ENCODE measurements around the gene GPR15LG. TPM values are rescaled to one million over a fixed set of nuclear protein-coding genes. Genes with fewer than 3 reads are reported as not detected.

Gene GPR15LG
- total RNA-seq, 4 donors from 2014 or later = not detected

DNA sequence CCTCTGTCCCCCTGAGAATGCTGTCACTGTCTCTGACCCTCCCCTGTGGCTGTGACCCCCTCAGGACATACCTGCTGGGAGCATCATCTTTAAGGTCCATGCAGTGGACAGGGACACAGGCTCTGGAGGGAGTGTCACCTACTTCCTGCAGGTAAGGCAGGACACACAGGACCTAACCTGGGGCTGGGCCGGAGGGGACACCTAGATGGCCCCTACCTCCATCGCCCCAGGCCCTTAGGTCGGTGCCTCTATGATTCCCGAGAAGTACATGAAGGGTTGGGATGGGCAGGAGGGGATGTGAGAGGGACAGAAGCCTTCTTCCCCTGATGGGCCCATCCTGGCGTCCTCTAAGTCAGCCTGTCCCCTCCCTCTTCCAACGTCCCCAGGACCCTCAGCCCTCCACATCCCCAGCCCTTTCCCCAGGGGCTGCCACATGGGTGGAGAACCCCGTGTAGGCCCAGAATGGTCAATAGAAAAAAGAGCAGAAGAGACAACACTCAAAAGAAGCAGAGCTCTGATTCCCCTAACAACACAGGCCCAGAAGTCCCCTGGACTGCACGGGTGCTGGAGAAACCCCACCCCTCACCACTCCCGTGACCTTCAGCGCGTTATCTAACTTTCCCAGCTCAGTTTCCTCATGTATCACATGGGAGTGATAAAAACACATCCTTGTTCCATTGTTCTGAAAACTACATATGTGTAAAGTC is 27.1 kb downstream of the GPR15LG start:
- no peak for DNase-seq (ENCODE audit: extremely low spot score)

DNA sequence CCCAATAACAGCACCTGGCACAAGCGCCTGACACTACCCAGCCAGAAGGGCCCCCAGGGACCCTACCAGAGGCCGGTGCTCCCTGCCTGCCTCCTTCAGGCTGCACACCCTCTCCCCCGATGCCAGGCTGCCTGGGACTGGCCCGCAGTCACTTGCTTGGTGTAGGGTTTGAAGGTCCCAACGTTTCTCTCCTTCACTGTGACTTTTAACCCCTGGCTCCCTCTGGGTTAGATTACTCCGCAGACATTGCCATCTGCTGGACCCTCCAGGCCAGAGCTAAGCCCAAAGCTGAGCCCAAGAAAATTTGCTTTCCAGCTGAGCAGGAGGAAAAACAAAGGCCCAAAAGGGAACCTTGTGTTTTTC is 27.6 kb downstream of the GPR15LG start:
- Histone ChIP-seq H3K36me3 (no peaks in the 10 kb centered on the region), H3K27me3 (peaks cover 0 to 53% (median 2%) of the 10 kb centered on the region in 4 donors), H3K27ac (replicated peaks in 1 of 4) (no peak overlapping the region), H3K4me1 (no peaks in the 10 kb centered on the region), H3K9me3 (no peaks in the 10 kb centered on the region), H3K4me3 (no peak overlapping the region)
- WGBS = 81% methylated on average over 4 of the region's 6 CpGs
- intact Hi-C loops (cut with DNase I) = no loop called here
- no peak for DNase-seq (ENCODE audit: extremely low spot score)
- no peak for TF ChIP-seq POLR2AphosphoS5 (IDR thresholded peaks at IDR 0.05)
- TF ChIP-seq, protein P1, sequence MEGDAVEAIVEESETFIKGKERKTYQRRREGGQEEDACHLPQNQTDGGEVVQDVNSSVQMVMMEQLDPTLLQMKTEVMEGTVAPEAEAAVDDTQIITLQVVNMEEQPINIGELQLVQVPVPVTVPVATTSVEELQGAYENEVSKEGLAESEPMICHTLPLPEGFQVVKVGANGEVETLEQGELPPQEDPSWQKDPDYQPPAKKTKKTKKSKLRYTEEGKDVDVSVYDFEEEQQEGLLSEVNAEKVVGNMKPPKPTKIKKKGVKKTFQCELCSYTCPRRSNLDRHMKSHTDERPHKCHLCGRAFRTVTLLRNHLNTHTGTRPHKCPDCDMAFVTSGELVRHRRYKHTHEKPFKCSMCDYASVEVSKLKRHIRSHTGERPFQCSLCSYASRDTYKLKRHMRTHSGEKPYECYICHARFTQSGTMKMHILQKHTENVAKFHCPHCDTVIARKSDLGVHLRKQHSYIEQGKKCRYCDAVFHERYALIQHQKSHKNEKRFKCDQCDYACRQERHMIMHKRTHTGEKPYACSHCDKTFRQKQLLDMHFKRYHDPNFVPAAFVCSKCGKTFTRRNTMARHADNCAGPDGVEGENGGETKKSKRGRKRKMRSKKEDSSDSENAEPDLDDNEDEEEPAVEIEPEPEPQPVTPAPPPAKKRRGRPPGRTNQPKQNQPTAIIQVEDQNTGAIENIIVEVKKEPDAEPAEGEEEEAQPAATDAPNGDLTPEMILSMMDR (IDR thresholded peaks at IDR 0.05) = no peak
- TF ChIP-seq POLR2A (IDR thresholded peaks at IDR 0.05; ENCODE audit: low read depth) = no peak
- no peak for TF ChIP-seq EP300 (IDR thresholded peaks at IDR 0.05)

More for the DNA sequence above, 27.1 kb downstream of the GPR15LG start:
- H3K27me3 ChIP-seq = peaks cover 0 to 53% (median 7%) of the 10 kb centered on the region in 4 donors
- H3K9me3 ChIP-seq = no peaks in the 10 kb centered on the region
- H3K4me3 ChIP-seq = no peak overlapping the region
- 80% methylated on average over 10 of the region's 11 CpGs for WGBS
- H3K4me1 ChIP-seq = no peaks in the 10 kb centered on the region
- intact Hi-C loops (cut with DNase I) = no loop called here
- H3K36me3 ChIP-seq = no peaks in the 10 kb centered on the region
- H3K27ac ChIP-seq (replicated peaks in 1 of 4) = no peak overlapping the region
- TF ChIP-seq, protein P1 (IDR thresholded peaks at IDR 0.05) = no peak
- no peak for TF ChIP-seq POLR2A (IDR thresholded peaks at IDR 0.05; ENCODE audit: low read depth)
- TF ChIP-seq EP300 (IDR thresholded peaks at IDR 0.05) = no peak
- TF ChIP-seq POLR2AphosphoS5 (IDR thresholded peaks at IDR 0.05) = no peak

DNA sequence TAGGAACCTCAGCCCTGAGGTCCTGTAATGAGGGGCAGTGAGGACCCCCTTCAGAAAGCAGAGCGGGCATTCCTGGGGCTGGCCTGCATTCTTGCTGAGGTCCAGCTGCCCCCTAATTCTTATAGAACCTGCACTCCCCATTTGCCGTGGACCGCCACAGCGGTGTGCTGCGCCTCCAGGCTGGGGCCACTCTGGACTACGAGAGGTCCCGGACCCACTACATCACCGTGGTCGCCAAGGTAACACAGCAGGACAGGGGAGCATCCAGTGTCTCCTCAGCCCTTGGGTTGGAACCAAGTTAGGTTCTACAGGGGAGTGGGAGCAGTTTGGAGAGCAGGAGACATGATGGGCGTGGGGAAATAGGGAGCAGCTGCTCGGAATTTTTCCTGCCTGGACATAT is 28.1 kb downstream of the GPR15LG start:
- H3K4me1 ChIP-seq = no peaks in the 10 kb centered on the region
- H3K36me3 ChIP-seq = no peaks in the 10 kb centered on the region
- H3K9me3 ChIP-seq = no peaks in the 10 kb centered on the region
- TF ChIP-seq POLR2AphosphoS5 (IDR thresholded peaks at IDR 0.05) = no peak
- TF ChIP-seq EP300 (IDR thresholded peaks at IDR 0.05) = no peak
- TF ChIP-seq POLR2A (IDR thresholded peaks at IDR 0.05; ENCODE audit: low read depth) = no peak
- TF ChIP-seq, protein P1 (IDR thresholded peaks at IDR 0.05) = no peak
- H3K27me3 ChIP-seq = peaks cover 0 to 53% (median 0%) of the 10 kb centered on the region in 4 donors
- intact Hi-C loops (cut with DNase I) = no loop called here
- 86% methylated on average over 1 of the region's 11 CpGs for WGBS
- no peak overlapping the region for H3K4me3 ChIP-seq
- H3K27ac ChIP-seq (replicated peaks in 1 of 4) = no peak overlapping the region
- DNase-seq (ENCODE audit: extremely low spot score) = no peak

DNA sequence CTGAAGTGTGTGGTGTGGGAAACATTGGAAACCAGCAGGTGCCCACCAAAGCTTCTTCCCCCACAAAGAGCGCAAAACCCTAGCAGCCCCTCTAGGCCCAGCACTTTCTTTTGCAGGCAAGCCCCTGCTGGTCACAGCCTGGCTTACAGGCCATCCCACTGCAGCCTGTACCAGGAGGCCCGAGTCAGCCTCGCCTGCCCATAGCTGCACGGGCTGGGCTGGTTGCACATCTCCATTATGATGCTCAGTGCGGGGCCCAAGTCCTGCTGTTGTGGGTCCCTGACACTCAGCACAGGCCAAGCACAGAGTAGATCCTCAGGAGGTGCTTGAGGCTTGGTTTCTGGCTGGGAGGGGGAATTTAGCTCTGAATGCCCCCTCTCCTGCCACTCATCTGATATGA is 28.7 kb downstream of the GPR15LG start:
- DNase-seq (ENCODE audit: extremely low spot score) = no peak
- H3K4me1 ChIP-seq = no peaks in the 10 kb centered on the region
- no peaks in the 10 kb centered on the region for H3K36me3 ChIP-seq
- intact Hi-C loops (cut with DNase I) = no loop called here
- no peak overlapping the region for H3K4me3 ChIP-seq
- WGBS = 93% methylated on average over 5 of the region's 5 CpGs
- H3K27ac ChIP-seq (replicated peaks in 1 of 4) = no peak overlapping the region
- H3K9me3 ChIP-seq = no peaks in the 10 kb centered on the region
- H3K27me3 ChIP-seq = peaks cover 0 to 53% (median 0%) of the 10 kb centered on the region in 4 donors
- no peak for TF ChIP-seq POLR2A (IDR thresholded peaks at IDR 0.05; ENCODE audit: low read depth)

DNA sequence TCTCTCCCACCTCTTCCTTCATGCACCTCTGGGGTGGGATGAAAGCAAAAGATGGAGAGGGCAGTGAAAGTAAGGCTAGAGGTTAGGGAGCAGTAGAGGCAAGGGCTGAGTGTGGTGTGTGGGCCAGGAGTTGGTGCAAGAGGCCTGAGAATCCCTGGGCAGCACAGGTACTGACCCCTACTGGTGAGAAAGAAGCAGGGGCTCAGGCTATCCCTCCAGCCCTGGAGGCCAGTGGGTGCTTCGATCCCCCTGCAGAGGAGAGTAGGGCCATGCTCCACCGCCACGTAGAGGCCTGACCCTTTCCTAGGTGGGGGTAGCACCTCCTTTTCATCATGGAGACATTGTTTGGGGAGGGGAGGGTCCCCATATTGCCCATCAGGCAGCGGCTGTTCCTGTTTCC is 30.5 kb downstream of the GPR15LG start:
- no peak for DNase-seq (ENCODE audit: extremely low spot score)
- H3K9me3 ChIP-seq = no peaks in the 10 kb centered on the region
- H3K36me3 ChIP-seq = no peaks in the 10 kb centered on the region
- H3K27ac ChIP-seq (replicated peaks in 1 of 4) = no peak overlapping the region
- H3K4me3 ChIP-seq = no peak overlapping the region
- H3K27me3 ChIP-seq = peaks cover 0 to 45% (median 0%) of the 10 kb centered on the region in 4 donors
- H3K4me1 ChIP-seq = no peaks in the 10 kb centered on the region
- 85% methylated on average over 4 of the region's 4 CpGs for WGBS
- TF ChIP-seq, protein P1 (IDR thresholded peaks at IDR 0.05) = no peak
- TF ChIP-seq EP300 (IDR thresholded peaks at IDR 0.05) (no peak), POLR2AphosphoS5 (IDR thresholded peaks at IDR 0.05) (no peak), POLR2A (IDR thresholded peaks at IDR 0.05; ENCODE audit: low read depth) (no peak)
- intact Hi-C loops (cut with DNase I) = no loop called here

Data from esophagus muscularis mucosa (tissue), 4 donors.